GM12878 (cell line): ENCODE data around the gene ZBED1.

Experiments used
- BCLAF1 ChIP-seq: fragments of 450-650 bp; IDR thresholded peaks from 2 replicates; pipeline ENCODE4 v1.6.1; 2017; ENCODE audit warnings: antibody characterized with exemption, mild to moderate bottlenecking, moderate library complexity
- CHD2 ChIP-seq: IDR thresholded peaks from 2 replicates; pipeline ENCODE4 v1.6.1; 2011; ENCODE audit warnings: low read depth, low read length, improper control_type of control experiment, borderline replicate concordance
- CTCF ChIP-seq, 3 experiments: IDR thresholded peaks in 2 of 3; conservative IDR thresholded peaks in 1 of 3; 2 replicates each; pipeline ENCODE4 v1.5.1; 2011; ENCODE audit warnings: low read depth in 3 of 3, low read length in 3 of 3, mild to moderate bottlenecking in 3 of 3, control low read depth in 2 of 3, moderate library complexity in 2 of 3, inconsistent platforms in 1 of 3, mixed read lengths in 1 of 3; ENCODE audit not compliant: control insufficient read depth in 2 of 3, insufficient read depth in 1 of 3; ENCODE audit errors: extremely low read depth in 1 of 3
- EZH2 ChIP-seq: IDR thresholded peaks from 2 replicates; pipeline ENCODE4 v1.6.1; 2012; ENCODE audit warnings: low read depth, mild to moderate bottlenecking, control low read depth, inconsistent platforms, low read length, borderline replicate concordance; ENCODE audit not compliant: control insufficient read depth
- GABPA ChIP-seq: IDR thresholded peaks from 2 replicates; pipeline ENCODE4 v1.6.1; 2014; ENCODE audit warnings: antibody characterized with exemption, low read depth, mild to moderate bottlenecking, inconsistent platforms
- KAT2A ChIP-seq: conservative IDR thresholded peaks from 2 replicates; pipeline ENCODE4 v1.6.1; 2011; ENCODE audit warnings: low read depth, low read length; ENCODE audit not compliant: control insufficient read depth
- NR2C2 ChIP-seq: IDR thresholded peaks from 2 replicates; pipeline ENCODE4 v1.6.1; 2011; ENCODE audit warnings: borderline replicate concordance, low read depth; ENCODE audit not compliant: control insufficient read depth, insufficient read length
- PBX3 ChIP-seq: IDR thresholded peaks from 2 replicates; pipeline ENCODE4 v1.6.1; 2011; ENCODE audit warnings: mild to moderate bottlenecking, low read depth, low read length, moderate library complexity; ENCODE audit not compliant: insufficient replicate concordance
- POLR2AphosphoS5 ChIP-seq: IDR thresholded peaks from 2 replicates; pipeline ENCODE4 v1.6.1; 2011; ENCODE audit warnings: mild to moderate bottlenecking, low read length, inconsistent platforms
- RAD21 ChIP-seq: IDR thresholded peaks from 2 replicates; pipeline ENCODE4 v1.6.1; 2011; ENCODE audit warnings: mild to moderate bottlenecking, low read depth, low read length, moderate library complexity; ENCODE audit not compliant: insufficient read depth
- RELA ChIP-seq: fragments of 450-650 bp; IDR thresholded peaks from 2 replicates; pipeline ENCODE4 v1.8.0; 2014; ENCODE audit warnings: borderline replicate concordance; ENCODE audit not compliant: partially characterized antibody
- SUPT20H ChIP-seq: IDR thresholded peaks from 2 replicates; pipeline ENCODE4 v1.6.1; 2011; ENCODE audit warnings: low read depth, mild to moderate bottlenecking, low read length, moderate library complexity, borderline replicate concordance; ENCODE audit not compliant: control insufficient read depth
- ZNF207 ChIP-seq: fragments of 450-650 bp; IDR thresholded peaks from 2 replicates; pipeline ENCODE4 v1.6.1; 2014; ENCODE audit warnings: antibody characterized with exemption, mild to moderate bottlenecking, borderline replicate concordance

GRCh38 chrX:2542826-2543521 is 42.2 kb upstream of the ZBED1 start:
- TF ChIP-seq EZH2 (no peak), NR2C2 (no peak), GABPA (no peak), CTCF (IDR thresholded peaks at IDR 0.05 in 2 of 3, conservative IDR thresholded peaks at IDR 0.05 in 1 of 3; ENCODE audit: control insufficient read depth in 2 of 3, extremely low read depth in 1 of 3, insufficient read depth in 1 of 3, low read depth in 3 of 3, low read length in 3 of 3) (no peak), RELA (no peak), CHD2 (no peak), BCLAF1 (no peak), POLR2AphosphoS5 (no peak), RAD21 (no peak), SUPT20H (no peak), KAT2A (no peak), PBX3 (no peak), ZNF207 (no peak)
